ENCODE results near the gene LNX1. TPM values are rescaled to one million over a fixed set of nuclear protein-coding genes. Genes with fewer than 3 reads are reported as not detected.
"Not testable (repeated sequence)": the region's sequence is repeated elsewhere in the genome, so short reads cannot be mapped to it uniquely, and the experiment has no call there.

LNX1 gene
- total RNA-seq, 4 donors from 2014 or later: 0.29 to 12.9 (median 8.8) TPM

DNA sequence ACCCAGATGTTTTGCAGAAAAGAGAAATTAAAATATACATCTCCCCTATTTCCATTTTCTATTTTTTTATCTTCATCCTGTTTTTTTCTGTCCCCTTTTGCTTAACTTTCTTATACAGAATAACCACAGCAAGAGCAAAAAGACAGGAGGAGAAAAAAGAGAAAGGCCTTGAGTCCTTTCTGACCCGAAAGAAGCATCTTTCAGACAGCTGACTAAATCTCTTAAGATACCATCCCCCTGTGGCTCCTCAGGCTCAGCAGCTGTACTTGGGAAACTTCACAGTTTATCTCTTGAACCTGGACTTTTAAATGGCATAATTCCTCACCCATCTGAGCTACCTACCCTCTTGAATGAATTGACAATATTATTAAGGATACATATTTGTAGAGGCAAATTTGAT is 113.7 kb downstream of the LNX1 start:
- Histone ChIP-seq H3K27ac (no peak overlapping the region), H3K4me1 (no peaks in the 10 kb centered on the region), H3K9me3 (no peaks in the 10 kb centered on the region), H3K36me3 (no peaks in the 10 kb centered on the region), H3K27me3 (no peaks in the 10 kb centered on the region), H3K4me3 (no peak overlapping the region)
- DNase-seq: no peak
- TF ChIP-seq POLR2A (IDR thresholded peaks at IDR 0.05): no peak
- no peak for TF ChIP-seq CTCF (IDR thresholded peaks at IDR 0.05)
- intact Hi-C loops (cut with DNase I; ENCODE audit: low total_unique reads): no loop called here

- Histone ChIP-seq H3K4me1 (no peaks in the 10 kb centered on the region), H3K27ac (no peak overlapping the region), H3K36me3 (no peaks in the 10 kb centered on the region), H3K4me3 (no peak overlapping the region), H3K9me3 (no peaks in the 10 kb centered on the region), H3K27me3 (no peaks in the 10 kb centered on the region)
- DNase-seq: no peak
- intact Hi-C loops (cut with DNase I; ENCODE audit: low total_unique reads): no loop called here
- no peak for TF ChIP-seq POLR2A (IDR thresholded peaks at IDR 0.05)
- no peak for TF ChIP-seq CTCF (IDR thresholded peaks at IDR 0.05)
These were observed 114.2 kb downstream of the LNX1 start for GRCh38 chr4:53477038-53477565.

DNA sequence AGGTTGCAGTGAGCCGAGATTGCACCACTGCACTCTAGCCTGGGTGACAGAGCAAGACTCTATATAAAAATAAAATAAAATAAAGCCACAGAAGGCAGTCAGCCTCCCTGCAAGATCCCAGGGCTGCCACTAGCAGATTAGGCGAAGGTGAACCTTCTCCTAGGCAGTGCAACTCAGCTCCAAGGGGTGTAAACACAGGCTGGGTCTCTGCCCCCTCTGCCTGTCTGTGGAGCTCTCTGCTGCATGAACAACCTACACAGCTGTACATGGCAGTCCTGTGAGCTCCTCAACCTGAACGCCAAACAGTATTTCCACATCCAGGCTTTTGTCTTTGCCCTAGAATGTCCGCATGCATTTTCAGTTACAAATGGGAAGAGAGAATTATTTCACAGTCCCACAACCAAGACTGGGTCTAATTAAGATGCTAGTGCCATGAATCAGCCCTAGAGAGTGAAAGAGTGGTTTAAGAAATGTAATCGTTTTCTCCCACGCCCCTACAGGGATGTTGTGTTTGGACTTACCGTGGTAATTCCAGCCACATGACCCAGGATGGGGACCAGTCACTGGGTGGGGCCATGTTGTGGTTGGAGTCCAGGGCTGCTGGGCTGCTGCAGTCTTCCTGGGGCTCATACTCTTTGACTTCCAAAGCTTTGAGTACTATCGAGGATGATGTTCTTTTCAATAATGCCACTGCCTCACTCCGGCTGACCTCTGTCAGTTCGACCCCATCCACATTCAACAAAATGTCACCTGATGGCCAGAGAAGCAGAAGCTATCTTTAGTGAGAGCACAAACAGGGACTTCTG is 114.9 kb downstream of the LNX1 start:
- H3K27ac ChIP-seq: no peak overlapping the region
- no peak for DNase-seq

GRCh38 chr4:53466576-53466975 is 124.7 kb downstream of the LNX1 start:
- intact Hi-C loops (cut with DNase I; ENCODE audit: low total_unique reads); H3K27ac ChIP-seq; DNase-seq: not testable (repeated sequence)

More for the DNA sequence above, 114.9 kb downstream of the LNX1 start:
- H3K4me3 ChIP-seq: no peak overlapping the region
- no peak for TF ChIP-seq POLR2A (IDR thresholded peaks at IDR 0.05)
- no peak for TF ChIP-seq CTCF (IDR thresholded peaks at IDR 0.05)
- H3K9me3 ChIP-seq: no peaks in the 10 kb centered on the region
- no peaks in the 10 kb centered on the region for H3K27me3 ChIP-seq
- H3K36me3 ChIP-seq: no peaks in the 10 kb centered on the region
- no peaks in the 10 kb centered on the region for H3K4me1 ChIP-seq
- intact Hi-C loops (cut with DNase I; ENCODE audit: low total_unique reads): no loop called here

DNA sequence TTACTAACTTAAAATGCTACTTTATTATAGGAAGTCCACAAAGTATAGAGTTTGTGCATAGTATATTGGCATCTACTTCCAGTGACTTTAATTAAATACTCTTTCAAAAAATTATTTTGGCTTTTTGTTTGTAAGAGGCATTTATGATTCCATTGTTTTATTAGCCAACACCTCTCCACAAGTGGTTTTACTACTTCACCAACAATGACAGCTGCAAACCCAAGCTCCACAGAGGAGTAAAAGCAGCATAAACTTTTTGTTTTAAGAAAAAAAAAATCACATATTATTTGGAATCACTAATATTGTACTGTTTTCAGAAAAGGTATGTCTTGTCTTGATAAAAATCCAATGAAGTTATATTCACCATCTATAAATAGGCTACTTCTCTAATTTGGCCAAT is 125.4 kb downstream of the LNX1 start:
- H3K4me1 ChIP-seq: no peaks in the 10 kb centered on the region
- no peak overlapping the region for H3K27ac ChIP-seq
- no peaks in the 10 kb centered on the region for H3K36me3 ChIP-seq
- no peaks in the 10 kb centered on the region for H3K27me3 ChIP-seq
- H3K9me3 ChIP-seq: no peaks in the 10 kb centered on the region
- no peak for TF ChIP-seq CTCF (IDR thresholded peaks at IDR 0.05)
- DNase-seq: no peak
- no peak overlapping the region for H3K4me3 ChIP-seq
- intact Hi-C loops (cut with DNase I; ENCODE audit: low total_unique reads): no loop called here

More at GRCh38 chr4:53466576-53466975, 124.7 kb downstream of the LNX1 start:
- H3K9me3 ChIP-seq, H3K27me3 ChIP-seq, H3K4me3 ChIP-seq, H3K36me3 ChIP-seq, H3K4me1 ChIP-seq: not testable (repeated sequence)
